COLO668 (cell line): ENCODE measurements around the gene ATG16L2.
A peak's percentile ranks its signal among the peaks of the same experiment; 100 is the strongest.
"Not testable (repeated sequence)": the region's sequence is repeated elsewhere in the genome, so short reads cannot be mapped to it uniquely, and the experiment has no call there.

Experiments used
- DNase-seq: peaks from one replicate; lab custom pipeline; 2025; ENCODE audit not compliant: unreplicated experiment; lab: John Stamatoyannopoulos, UW

ATG16L2 gene

DNA sequence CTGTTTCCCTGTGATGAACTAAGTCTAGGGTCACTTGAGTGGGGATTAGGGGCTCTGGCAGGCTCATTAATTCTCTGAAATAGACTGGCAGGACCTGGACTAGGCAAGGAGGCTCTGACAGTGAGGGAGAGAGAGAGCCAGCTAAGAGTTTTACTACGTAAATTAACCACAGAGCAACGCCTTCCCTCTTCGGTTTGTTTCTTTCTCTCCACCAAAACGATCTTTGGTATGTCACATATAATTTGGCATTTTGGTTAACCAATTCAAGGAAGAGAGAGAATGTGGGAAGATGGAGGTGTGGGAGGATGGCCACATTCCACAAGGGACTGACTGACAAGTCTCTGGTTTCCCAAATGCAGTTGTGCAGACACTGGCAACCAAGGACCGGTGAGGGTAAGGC is 27.9 kb downstream of the ATG16L2 start:
- DNase-seq: no peak

DNA sequence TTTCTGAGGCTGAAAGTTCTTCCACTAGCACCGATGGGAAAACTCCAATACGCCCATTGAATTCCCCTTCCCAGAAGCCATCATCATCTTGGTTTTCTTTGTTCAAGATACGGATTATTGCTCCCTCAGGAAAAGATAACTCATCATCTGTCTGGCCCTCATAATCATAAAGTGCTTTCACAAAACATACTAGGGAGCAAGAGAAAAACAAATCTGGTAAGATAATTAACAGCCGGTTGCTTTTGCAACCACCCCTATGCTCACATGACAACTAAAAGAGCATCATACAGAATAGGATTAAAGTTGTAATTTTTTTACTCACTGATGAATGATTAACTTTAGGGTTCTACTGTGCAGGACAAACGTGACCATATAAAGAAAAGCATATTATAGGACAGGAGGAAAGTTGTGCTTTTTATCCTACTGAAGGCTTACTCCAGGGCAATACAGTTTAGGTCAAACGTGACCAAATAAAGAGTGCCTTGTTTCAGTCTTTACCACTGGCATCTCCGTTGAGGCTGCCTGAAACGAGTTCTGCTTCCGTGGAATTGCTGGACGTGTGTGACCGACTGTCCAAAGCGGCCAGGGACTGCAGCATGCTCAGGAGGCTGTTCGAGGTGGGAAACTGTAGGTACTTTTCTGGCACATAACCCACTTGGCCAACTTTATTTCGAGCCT is 28.6 kb downstream of the ATG16L2 start:
- no peak for DNase-seq

DNA sequence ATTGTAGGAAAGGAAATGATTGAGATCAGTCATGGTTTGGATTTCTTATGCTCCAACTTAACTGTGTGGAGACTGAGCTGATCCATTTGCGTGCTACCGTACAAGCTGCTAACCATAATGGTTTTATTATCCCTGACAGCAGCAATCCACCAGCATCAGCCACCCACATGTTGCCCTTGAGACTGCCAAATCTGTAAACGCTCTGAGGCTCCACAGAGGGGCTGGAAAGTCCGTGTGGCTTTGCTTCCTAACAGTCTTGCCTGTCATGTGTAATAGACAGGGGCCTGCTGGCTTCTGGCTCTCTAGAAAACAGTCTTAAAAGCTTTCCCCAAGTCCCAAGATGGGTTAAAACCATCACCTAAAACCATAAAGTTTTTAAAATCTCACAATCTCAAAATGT is 30.1 kb downstream of the ATG16L2 start:
- DNase-seq: no peak

DNA sequence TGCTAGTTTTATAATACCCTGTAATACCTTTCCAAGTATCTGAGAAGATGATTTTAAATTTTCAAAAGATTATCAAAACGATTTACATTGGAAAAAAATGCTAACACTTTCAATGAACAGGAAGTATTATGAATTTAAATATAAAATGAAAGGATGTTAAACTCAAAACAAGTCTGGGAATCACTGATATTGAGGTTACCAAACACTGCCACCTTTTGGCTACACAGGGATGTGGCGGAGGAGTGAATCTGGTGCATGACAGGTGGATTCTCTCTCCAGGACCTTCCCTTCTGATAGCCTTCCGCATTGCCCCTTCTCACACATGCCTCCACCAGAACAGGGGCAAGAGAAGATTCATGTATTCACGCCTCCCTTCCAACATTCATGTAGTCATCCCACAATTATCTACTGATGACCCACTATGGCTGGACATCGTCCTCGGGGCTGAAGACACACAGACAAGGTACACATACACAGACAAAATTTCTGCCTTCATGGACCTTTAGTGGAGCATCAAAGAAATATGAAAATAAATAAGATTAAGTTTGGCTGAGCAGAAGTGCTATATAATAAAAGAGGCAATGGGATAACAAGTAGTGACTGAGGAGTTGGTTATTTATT is 34.7 kb downstream of the ATG16L2 start:
- peak; percentile 8 for DNase-seq

DNA sequence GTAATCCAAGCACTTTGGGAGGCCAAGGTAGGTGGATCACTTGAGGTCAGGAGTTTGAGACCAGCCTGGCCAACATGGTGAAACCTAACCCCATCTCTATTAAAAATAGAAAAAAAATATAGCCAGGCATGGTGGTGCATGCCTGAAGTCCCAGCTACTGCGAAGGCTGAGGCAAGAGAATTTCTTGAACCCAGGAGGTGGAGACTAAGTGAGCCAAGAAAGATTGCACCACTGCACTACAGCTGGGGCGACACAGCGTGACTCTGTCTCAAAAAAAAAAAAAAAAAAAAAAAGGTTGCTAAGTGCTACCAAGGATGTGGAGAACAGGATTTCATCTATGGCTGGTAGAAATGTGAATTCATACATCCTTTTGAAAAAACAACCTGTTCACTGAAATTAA is 36.6 kb downstream of the ATG16L2 start:
- no peak for DNase-seq

DNA sequence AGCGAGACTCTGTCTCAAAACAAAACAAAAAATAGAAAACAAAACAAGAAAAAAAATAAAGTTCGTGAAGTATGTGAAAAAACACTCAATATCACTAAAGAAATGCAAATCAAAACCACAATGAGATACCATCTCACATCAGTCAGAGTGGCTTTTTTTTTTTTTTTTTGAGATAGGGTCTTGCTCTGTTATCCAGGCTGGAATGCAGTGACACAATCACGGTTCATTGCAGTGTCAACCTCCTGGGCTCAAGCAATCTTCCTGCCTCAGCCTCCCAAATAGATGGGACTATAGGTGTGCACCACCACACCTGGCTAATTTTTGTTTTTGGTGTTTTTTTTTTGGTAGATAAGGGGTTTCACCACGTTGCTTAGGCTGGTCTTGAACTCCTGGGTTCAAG is 37.5 kb downstream of the ATG16L2 start:
- no peak for DNase-seq

DNA sequence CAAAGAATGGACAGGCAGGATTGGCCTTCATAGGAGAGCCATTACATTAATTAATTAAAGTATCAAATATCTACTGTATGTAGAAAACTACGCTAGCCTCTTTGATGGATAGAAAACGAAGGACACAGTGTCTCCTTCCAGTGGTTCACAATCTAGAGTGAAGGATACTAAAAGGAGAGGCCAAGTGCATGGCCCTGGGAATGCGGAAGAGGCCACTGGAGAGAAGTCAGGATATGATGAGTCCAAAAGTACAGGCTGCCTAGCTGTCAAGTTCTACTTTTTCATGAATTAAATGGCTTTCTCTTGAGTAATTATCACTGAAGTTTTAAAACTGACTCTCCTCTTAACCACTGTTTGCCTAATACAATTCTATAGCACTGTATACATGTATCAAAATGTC is 41.9 kb downstream of the ATG16L2 start:
- no peak for DNase-seq

DNA sequence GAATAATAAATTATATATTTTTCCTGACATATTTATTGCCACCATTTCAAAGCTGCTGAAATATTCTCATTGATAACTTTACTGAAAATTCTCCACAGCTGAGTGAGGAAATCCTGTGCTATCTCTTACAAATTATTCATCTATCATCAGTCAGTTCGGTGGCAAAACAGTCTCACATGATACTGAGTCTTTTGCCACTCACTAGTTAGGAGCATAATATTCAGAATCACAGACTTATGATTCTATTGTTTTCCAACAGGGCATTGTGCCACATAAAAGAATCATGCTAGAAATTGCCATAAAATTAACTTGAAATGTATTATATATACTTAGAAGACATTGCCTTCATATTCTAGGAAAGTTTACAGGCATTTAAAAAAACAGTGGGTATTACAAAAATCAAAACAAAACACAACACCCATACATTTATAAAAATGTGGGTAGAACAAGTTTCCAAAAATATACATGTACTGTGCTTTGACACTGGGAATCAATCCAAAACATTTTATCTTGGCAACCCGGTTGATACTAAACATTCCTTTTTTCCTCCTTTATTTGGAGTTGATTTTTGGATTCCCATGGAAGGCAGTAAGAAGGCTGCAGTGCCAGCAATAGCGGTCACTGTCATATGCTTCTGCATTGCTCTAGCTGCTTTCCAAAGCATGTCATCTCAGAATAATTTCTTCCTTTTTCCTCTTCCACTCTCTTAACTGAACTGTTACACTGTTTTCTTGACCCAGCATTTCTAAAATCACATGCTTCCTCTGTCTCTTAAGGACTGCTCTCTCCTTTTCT is 42.5 kb downstream of the ATG16L2 start:
- no peak for DNase-seq

DNA sequence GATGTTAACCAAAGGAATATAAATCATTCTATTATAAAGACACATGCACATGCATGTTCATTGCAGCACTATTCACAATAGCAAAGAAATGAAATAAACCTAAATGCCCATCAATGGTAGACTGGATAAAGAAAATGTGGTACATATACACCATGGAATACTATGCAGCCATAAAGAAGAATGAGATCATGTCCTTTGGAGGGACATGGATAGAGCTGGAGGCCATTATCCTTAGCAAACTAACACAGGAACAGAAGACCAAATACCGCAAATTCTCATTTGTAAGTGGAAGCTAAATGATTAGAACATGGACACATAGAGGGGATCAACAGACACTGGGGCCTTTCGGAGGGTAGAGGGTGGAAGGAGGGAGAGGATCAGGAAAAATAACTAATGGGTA is 44.1 kb downstream of the ATG16L2 start:
- not testable (repeated sequence) for DNase-seq

DNA sequence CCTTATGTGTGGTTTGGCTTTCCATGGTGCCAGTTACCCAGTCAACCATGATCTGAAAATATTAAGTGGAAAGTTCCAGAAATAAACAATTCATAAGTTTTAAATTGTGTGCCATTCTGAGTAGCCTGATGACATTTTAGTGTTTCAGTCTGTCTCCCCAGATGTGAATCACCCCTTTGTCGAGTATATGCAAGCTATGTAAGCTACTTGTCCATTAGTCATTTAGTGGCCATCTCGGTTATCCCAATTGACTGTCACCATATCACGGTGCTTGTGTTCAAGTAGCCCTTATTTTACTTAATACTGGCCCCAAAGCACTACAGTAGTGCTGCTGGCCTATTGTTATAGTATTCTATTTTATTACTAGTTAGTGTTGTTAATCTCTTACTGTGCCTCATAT is 44.9 kb downstream of the ATG16L2 start:
- DNase-seq: no peak

DNA sequence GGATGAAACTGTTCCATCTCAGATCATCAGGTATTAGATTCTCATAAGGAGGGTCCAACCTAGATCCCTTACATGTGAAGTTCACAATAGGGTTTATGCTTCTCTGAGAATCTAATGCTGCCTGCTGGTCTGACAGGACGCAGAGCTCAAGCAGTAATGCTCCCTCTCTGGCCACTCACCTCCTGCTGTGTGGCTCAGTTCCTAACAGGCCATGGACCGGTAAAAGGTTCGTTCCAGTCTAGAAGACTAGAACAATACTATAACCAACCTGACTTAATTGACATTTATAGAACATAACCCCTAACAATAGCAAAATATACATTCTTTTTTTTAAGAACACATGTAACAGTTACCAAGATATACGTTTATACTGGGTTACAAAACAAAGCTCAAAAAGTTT is 45.8 kb downstream of the ATG16L2 start:
- DNase-seq: no peak

DNA sequence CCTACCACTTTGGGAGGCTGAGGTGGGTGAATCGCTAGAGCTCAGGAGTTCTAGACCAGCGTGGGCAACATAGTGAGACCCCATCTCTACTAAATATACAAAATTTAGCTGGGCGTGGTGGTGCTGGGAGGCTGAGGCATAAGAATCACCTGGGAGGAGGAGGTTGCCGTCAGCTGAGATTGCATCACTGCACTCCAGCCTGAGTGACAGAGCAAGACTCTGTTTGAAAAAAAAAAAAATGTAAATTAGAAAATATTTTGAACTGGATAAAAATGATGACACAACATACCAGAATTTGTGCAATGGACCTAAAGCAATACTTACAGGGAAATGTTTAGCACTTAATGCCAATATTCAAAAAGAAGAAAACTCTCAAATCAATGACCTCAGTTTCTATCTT is 46.4 kb downstream of the ATG16L2 start:
- DNase-seq: no peak

DNA sequence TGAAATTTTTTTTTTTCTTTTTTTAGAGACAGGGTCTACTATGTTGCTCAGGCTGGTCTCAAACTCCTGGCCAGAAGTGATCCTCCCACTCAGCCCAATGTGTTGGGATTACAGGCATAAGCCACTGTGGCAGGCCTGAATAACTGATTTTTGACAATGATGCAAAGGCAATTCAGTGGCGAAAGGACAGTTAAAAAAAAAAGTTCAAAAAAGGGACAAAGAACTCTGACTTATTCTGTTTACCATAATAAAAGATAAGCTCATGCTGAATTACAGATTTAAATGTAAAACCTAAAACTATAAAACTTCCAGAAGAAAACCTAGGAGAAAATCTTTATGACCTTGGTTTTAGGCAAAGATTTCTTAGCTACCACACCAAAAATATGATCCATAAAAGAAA is 48.9 kb downstream of the ATG16L2 start:
- DNase-seq: no peak

DNA sequence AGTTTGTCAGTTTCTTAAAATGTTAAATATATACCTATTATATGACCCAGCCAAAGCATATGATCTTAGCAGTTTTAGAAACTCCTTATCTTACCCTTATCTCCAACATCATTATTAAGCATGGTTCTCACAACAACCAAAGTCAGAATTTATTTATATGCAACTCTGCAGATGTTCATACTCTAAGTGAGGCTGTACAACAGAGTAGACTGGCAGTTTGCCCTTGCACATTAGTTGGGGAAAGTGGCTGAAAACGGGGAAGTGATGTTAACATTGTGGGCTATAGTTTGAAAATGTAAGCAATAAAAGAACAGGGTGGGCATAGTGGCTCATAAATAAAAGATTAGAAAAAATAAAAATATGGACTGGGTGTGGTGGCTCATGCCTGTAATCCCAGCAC is 49.7 kb downstream of the ATG16L2 start:
- DNase-seq: no peak

DNA sequence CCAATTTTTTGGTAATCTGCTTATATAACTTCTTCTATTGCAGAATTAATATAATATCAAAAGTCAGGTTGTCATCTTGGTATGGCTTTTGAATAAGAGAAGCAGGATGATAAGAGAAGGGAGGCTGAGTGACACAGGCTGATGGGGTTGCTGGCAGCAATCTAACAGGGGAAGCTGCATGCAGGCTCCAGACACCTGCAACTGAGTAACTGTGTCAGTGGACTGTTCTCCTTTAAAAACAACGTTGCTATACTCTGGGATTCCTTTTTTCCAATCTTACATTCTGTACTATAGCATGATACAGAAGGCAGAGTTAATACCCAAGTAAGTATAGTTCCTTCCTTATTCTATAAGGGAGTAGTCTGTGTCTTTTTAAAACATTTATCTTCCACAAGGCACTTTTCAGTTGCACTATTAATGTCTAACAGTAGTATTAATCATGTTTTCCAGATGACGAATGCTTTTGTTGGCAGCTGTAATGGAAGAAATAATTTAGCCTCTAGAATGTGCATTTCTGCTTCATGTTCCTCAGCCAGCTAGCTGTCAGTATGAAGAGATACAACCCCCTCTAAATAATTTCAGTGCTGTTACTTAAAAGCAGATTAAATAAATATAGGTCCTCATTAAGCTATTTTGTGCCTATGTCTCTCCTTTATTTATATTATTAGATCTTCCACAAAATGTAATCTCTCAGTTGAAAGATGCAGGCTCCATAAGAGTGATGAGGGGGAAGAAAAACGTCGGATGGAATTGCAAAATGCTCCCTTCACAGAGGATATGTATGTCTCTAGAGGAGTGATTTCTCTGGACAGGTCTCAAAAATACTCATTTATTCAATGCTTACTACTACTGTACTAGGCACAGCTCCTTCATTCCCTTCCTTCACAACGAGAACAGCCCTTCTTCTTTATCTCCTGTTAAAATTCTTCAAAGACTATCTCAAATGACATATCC is 50.8 kb downstream of the ATG16L2 start:
- DNase-seq: no peak

DNA sequence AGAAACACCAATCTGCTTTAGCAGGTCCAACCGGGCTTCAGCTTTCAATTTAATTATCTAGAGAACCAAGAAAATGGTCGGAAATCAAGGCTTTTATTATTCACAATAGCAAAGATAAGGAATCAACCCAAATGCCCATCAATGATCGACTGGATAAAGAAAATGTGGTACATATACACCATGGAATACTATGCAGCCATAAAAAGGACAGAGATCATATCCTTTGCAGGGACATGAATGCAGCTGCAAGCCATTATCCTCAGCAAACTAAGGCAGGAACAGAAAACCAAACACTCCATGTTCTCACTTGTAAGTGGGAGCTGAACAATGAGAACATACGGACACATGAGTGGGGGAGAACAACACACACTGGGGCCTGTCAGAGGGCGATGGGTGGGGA is 53.8 kb downstream of the ATG16L2 start:
- no peak for DNase-seq

DNA sequence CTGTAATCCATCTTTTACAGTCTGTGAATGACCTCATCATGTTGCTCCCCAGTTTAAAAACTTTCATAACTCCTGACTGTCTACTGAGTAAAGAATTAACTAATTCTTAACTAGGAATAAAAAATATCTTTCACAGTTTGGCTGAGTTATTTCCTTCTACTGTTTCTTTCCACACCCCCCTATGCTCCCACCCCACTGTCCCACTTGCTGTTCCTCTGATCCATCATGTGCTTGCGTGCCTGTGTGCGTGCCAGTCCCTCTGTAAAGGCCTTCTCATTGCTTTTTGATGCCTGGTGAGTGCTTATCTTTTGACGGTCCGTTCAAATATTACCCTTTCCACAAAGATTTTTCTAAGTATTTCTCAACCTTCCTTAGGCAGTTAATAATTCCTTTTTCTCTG is 55.6 kb downstream of the ATG16L2 start:
- no peak for DNase-seq

DNA sequence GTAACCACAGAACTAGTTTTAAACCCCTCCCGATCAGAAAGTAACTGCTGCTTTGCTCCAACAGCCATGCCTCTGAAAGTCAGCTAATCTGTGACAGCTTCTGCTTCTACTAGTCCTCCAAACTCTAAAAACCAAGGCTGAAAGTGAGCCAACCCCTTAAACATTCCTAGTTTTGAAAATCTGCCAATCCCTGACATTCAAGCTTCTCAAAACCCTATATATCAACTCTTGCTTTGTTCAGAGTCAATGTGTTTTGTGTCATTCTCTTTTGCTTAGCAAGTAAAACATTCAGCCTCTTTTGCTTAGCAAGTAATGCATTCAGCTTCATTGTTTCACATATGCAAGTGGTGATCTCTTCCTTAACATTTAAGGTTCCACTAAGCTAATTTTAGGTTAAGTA is 56.9 kb downstream of the ATG16L2 start:
- no peak for DNase-seq

DNA sequence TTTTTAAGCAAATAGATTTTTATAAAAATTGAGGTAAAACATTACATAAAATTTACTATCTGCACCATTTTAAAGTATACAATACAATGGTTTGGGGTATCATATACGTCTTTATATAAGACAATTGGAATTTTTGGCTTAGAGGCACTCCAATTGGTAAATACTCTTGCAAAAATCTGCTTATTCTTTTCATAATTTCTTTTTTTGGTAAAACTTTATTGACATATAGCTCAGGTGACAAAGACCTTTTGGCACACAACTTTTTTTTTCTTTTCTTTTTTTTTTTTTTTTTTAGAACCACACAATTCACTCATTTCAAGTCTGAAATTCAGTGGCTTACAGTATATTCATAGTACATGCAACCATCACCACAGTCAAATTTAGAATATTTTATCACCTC is 57.8 kb downstream of the ATG16L2 start:
- no peak for DNase-seq

DNA sequence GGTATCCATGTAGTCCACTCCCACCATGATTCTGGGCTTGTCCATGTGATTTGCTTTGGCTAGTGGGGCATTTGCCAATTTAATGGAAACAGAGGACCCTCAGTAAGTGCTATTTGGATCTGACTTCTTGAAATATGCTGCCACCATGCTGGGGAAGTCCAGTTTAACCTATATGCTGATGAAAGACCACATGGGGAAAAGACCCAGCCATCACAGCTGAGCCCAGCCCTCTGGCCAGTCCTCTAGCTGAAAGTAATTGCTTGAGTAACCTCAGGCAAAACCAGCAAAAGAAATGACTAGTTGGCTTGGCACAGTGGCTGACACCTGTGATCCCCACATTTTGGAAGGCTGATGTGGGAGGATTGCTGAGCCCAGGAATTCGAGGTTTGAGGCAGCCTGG is 61.5 kb downstream of the ATG16L2 start:
- DNase-seq: no peak

DNA sequence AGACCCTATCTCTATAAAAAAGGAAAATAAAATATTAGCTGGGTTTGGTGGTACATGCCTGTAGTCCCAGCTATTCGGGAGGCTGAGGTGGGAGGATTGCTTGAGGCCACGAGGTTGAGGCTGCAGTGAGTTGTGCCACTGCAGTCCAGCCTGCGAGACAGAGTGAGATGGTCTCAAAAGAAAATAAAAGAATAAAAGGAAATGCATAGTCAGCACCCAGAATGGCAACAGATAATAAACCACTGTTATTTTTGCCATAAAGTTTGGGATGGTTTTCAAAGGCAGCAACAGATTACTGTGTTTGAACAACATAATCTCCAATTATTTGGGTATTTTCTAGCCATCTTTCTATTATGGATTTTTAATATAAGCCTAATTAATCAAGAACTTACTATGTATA is 61.9 kb downstream of the ATG16L2 start:
- no peak for DNase-seq
